Measurements from ENCODE around the gene PUM1.
"Not testable (repeated sequence)": the region's sequence is repeated elsewhere in the genome, so short reads cannot be mapped to it uniquely, and the experiment has no call there.

PUM1 gene

GRCh38 chr1:30981172-30981571, 84.3 kb downstream of the PUM1 start:
- TF ChIP-seq CTCF (conservative IDR thresholded peaks at IDR 0.05) (no peak), ZFX (IDR thresholded peaks at IDR 0.05) (no peak)
- no peak overlapping the region for H3K27ac ChIP-seq

- H3K27ac ChIP-seq: no peak overlapping the region
These were observed 88.0 kb downstream of the PUM1 start for GRCh38 chr1:30977511-30977910.

GRCh38 chr1:30977105-30977504, 88.4 kb downstream of the PUM1 start:
- H3K27ac ChIP-seq: no peak overlapping the region
- TF ChIP-seq CTCF (conservative IDR thresholded peaks at IDR 0.05) (no peak; the same call in 1 of the 2 replicates), ZFX (IDR thresholded peaks at IDR 0.05) (no peak)

More at GRCh38 chr1:30977511-30977910, 88.0 kb downstream of the PUM1 start:
- no peak; the same call in 1 of the 2 replicates for TF ChIP-seq CTCF (conservative IDR thresholded peaks at IDR 0.05)
- no peak for TF ChIP-seq ZFX (IDR thresholded peaks at IDR 0.05)

GRCh38 chr1:30976143-30976542, 89.4 kb downstream of the PUM1 start:
- TF ChIP-seq CTCF (conservative IDR thresholded peaks at IDR 0.05) (no peak), ZFX (IDR thresholded peaks at IDR 0.05) (no peak)

GRCh38 chr1:30975217-30975616, 90.3 kb downstream of the PUM1 start:
- H3K27ac ChIP-seq: no peak overlapping the region

More at GRCh38 chr1:30976143-30976542, 89.4 kb downstream of the PUM1 start:
- no peak overlapping the region for H3K27ac ChIP-seq

GRCh38 chr1:30974536-30974935, 91.0 kb downstream of the PUM1 start:
- TF ChIP-seq ZFX (IDR thresholded peaks at IDR 0.05): no peak
- TF ChIP-seq CTCF (conservative IDR thresholded peaks at IDR 0.05): no peak
- H3K27ac ChIP-seq: no peak overlapping the region

More at GRCh38 chr1:30975217-30975616, 90.3 kb downstream of the PUM1 start:
- no peak for TF ChIP-seq CTCF (conservative IDR thresholded peaks at IDR 0.05)
- TF ChIP-seq ZFX (IDR thresholded peaks at IDR 0.05): no peak

- not testable (repeated sequence) for H3K27ac ChIP-seq
These were observed 93.2 kb downstream of the PUM1 start for GRCh38 chr1:30972349-30972748.

- no peak overlapping the region for H3K27ac ChIP-seq
- TF ChIP-seq CTCF (conservative IDR thresholded peaks at IDR 0.05) (no peak), ZFX (IDR thresholded peaks at IDR 0.05) (no peak)
These were observed 94.0 kb downstream of the PUM1 start for GRCh38 chr1:30971496-30971895.
